ENCODE data around the gene CUL5. TPM values are rescaled to one million over a fixed set of nuclear protein-coding genes. Genes with fewer than 3 reads are reported as not detected.

Gene CUL5
- total RNA-seq, 4 donors from 2014 or later, result 25.3 to 41.1 (median 32.3) TPM

DNA sequence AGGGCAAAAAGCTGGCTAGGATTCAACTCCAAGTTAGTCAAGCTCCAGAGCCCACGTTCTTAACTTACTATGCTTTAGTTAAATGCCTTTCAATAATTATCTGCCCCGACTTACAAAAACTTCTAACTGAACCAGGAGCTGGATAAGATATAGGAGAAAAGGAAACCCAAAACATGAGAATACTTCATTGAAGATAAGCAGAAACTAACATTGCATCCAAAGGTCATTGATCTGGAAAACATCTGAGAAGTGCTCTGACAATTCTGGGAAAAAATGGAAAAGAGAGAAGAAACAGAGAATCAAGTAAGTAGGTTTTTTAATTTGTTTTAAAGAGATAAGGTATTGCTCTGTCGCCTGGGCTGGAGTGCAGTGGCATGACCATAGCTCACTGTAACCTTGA is 139.9 kb downstream of the CUL5 start:
- 75 to 83% methylated on average over 3 of the region's 3 CpGs for WGBS, 2 donors
- no peaks in the 10 kb centered on the region for H3K27me3 ChIP-seq
- TF ChIP-seq, protein P1, sequence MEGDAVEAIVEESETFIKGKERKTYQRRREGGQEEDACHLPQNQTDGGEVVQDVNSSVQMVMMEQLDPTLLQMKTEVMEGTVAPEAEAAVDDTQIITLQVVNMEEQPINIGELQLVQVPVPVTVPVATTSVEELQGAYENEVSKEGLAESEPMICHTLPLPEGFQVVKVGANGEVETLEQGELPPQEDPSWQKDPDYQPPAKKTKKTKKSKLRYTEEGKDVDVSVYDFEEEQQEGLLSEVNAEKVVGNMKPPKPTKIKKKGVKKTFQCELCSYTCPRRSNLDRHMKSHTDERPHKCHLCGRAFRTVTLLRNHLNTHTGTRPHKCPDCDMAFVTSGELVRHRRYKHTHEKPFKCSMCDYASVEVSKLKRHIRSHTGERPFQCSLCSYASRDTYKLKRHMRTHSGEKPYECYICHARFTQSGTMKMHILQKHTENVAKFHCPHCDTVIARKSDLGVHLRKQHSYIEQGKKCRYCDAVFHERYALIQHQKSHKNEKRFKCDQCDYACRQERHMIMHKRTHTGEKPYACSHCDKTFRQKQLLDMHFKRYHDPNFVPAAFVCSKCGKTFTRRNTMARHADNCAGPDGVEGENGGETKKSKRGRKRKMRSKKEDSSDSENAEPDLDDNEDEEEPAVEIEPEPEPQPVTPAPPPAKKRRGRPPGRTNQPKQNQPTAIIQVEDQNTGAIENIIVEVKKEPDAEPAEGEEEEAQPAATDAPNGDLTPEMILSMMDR (IDR thresholded peaks at IDR 0.05), result no peak
- no peak for TF ChIP-seq EP300 (IDR thresholded peaks at IDR 0.05)
- no peak for TF ChIP-seq POLR2A (IDR thresholded peaks at IDR 0.05)
- no peaks in the 10 kb centered on the region for H3K4me1 ChIP-seq
- DNase-seq (ENCODE audit: low spot score in 2 of 2), result no peak
- no peak overlapping the region for H3K4me3 ChIP-seq
- peaks cover 0 to 97% (median 3%) of the 10 kb centered on the region in 3 donors for H3K36me3 ChIP-seq
- H3K9me3 ChIP-seq, result no peaks in the 10 kb centered on the region
- H3K27ac ChIP-seq, result no peak overlapping the region

DNA sequence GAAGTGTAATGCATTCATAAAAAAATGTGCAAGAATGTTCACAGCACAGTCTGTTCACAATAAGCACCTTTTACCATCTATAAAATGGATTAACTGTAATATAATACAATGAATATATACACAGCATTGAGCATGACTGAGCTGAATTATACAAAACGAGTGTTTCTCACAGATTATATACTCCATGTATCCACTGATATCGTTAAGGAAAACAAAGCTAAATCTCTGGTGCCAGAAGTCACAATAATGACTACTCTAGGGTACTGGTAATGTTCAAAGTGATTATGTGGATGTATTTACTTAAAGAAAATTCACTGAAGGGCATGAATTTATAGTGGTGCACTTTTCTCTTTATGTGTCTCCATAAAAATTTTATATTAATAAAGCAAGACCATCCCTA is 145.9 kb downstream of the CUL5 start:
- Histone ChIP-seq H3K27me3 (no peaks in the 10 kb centered on the region), H3K27ac (no peak overlapping the region), H3K9me3 (no peaks in the 10 kb centered on the region), H3K4me1 (no peaks in the 10 kb centered on the region), H3K4me3 (no peak overlapping the region), H3K36me3 (peaks cover 0 to 74% (median 0%) of the 10 kb centered on the region in 3 donors)
- TF ChIP-seq, protein P1 (IDR thresholded peaks at IDR 0.05), result no peak
- no peak for TF ChIP-seq EP300 (IDR thresholded peaks at IDR 0.05)
- no peak for TF ChIP-seq POLR2A (IDR thresholded peaks at IDR 0.05)
- WGBS, 2 donors, result 53 to 54% methylated on average over 2 of the region's 2 CpGs
- no peak for DNase-seq (ENCODE audit: low spot score in 2 of 2)

Small RNAs within 50 kb of the gene (small RNA-seq; reads per million reads assigned to genes)
- gene RF00019, result not detected

Other genes starting within 250 kb of the CUL5 start
- gene SLC35F2, start 150.1 kb upstream of the CUL5 start, total RNA-seq, result 10 to 100 TPM in 1 of 4 donors, 1 to 10 TPM in 3; 3.7 to 15.5 (median 5.6) TPM
- gene RAB39A, start 80.5 kb upstream of the CUL5 start, total RNA-seq, result 1 to 10 TPM in 2 of 4 donors, under 1 TPM in 1, not detected in 1; 0.63 to 2.4 (median 1.5) TPM
- 100 to 1,000 TPM in 3 of 4 donors, 10 to 100 TPM in 1; 66.3 to 148 (median 121) TPM for gene ACAT1, start 112.7 kb downstream of the CUL5 start, total RNA-seq
- gene NPAT, start 213.7 kb downstream of the CUL5 start, total RNA-seq, result 10 to 100 TPM; 12.6 to 16.1 (median 15.3) TPM
- gene ATM, start 214.2 kb downstream of the CUL5 start, total RNA-seq, result 100 to 1,000 TPM; 107 to 120 (median 109) TPM